Measurements from ENCODE around the gene FOLH1.

- TF ChIP-seq YY1 (IDR thresholded peaks at IDR 0.05; ENCODE audit: extremely low read depth, insufficient replicate concordance, low read depth, low read length) (no peak), POLR2A (IDR thresholded peaks at IDR 0.05; ENCODE audit: borderline replicate concordance, extremely low read depth, insufficient read depth, insufficient read length) (no peak), POLR2AphosphoS5 (IDR thresholded peaks at IDR 0.05; ENCODE audit: low read depth, low read length) (no peak), CTCF (IDR thresholded peaks at IDR 0.05 in 2 of 3, conservative IDR thresholded peaks at IDR 0.05 in 1 of 3; ENCODE audit: borderline replicate concordance in 1 of 3, insufficient read depth in 1 of 3, low read depth in 2 of 3, low read length in 2 of 3) (no peak), EZH2 (IDR thresholded peaks at IDR 0.05) (no peak), ZNF274 (IDR thresholded peaks at IDR 0.05; ENCODE audit: low read depth, low read length) (no peak), TCF7L2 (IDR thresholded peaks at IDR 0.05; ENCODE audit: borderline replicate concordance, extremely low read depth, insufficient read depth, insufficient read length) (no peak)
Measured at GRCh38 chr11:49221112-49221511, 12.7 kb upstream of the FOLH1 start.

Data from HCT116 (cell line).